GF-D8 (cell line): ENCODE data around the gene MRPL21.

Source experiments
- DNase-seq: peaks from one replicate; lab custom pipeline; 2025; lab: John Stamatoyannopoulos, UW

Gene MRPL21

DNA sequence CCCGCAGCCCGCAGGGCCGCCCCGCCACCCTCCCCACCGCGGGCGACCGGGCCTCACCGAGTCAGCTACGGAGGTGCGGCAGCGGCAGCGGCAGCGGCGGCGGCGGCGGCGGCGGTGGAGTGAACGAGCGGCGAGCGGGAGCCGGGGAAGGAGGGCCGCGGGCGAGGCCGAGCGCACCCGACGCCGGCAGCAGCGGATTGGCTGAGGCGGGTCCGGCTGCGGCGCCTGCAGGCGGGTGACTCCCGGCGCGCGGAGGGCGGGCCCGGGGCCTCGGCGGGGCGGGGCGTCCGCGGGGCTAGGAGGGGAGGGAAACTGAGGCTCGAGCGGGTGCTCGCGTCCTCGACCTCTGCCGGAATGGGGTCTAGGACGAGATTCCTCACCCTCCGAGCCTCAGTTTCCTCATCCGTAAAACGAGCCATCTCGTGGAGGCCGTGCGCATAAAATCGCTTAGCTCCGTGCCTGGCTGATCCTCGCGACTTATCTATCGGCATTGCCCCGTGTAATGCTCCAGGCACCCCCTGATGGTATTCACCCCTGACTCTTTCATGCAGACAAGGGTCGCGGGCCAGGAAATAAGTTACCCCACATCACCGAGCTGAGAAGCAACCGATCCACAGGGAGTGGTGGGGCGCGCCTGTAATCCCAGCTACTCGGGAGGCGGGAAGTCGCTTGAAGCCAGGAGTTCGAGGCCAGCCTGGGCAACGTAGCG is 61.8 kb downstream of the MRPL21 start, which contains the start of gene CPT1A:
Gene CPT1A, minus strand, starts transcription at position 199 of the 709 bp plus-strand sequence. CDS start 26,442 bp downstream, outside the sequence.
- DNase-seq: peak; percentile 38
